Measurements from ENCODE around the gene PRPF6. TPM values are rescaled to one million over a fixed set of nuclear protein-coding genes. Genes with fewer than 3 reads are reported as not detected.

PRPF6 gene
- polyA plus RNA-seq, 2 of the 4 experiments (the other 2 are of a cell fraction) = 42.8 to 47.2 TPM

GRCh38 chr20:64006490-64006889 lies 25.6 kb downstream of the PRPF6 start:
- POLR2A ChIA-PET = interaction anchor here (1.1 kb wide), 2 partner anchors 10 to 26 kb away, joined by 3 to 4 read pairs; no protein-coding TSS in a partner anchor
- TF ChIP-seq E2F6 (IDR thresholded peaks at IDR 0.05; ENCODE audit: borderline replicate concordance, low read depth) (no peak), FOSB (CRISPR knock-in tag; IDR thresholded peaks at IDR 0.05) (no peak), SREBF2 (IDR thresholded peaks at IDR 0.05) (no peak), HOXB13 (CRISPR knock-in tag; IDR thresholded peaks at IDR 0.05; ENCODE audit: low read depth) (no peak), RNF2 (IDR thresholded peaks at IDR 0.05; ENCODE audit: borderline replicate concordance, low read depth) (no peak), USF2 (IDR thresholded peaks at IDR 0.05) (no peak), CBX8 (IDR thresholded peaks at IDR 0.05) (no peak), PHF8 (IDR thresholded peaks at IDR 0.05; ENCODE audit: borderline replicate concordance, low read depth) (no peak), ESRRA (IDR thresholded peaks at IDR 0.05; ENCODE audit: borderline replicate concordance, low read length) (no peak), ZSCAN20 (CRISPR knock-in tag; IDR thresholded peaks at IDR 0.05) (no peak), ZNF302 (CRISPR knock-in tag; IDR thresholded peaks at IDR 0.05) (no peak), BCL3 (IDR thresholded peaks at IDR 0.05) (no peak), MAZ (IDR thresholded peaks at IDR 0.05; ENCODE audit: borderline replicate concordance, low read depth, low read length) (no peak), JUN (IDR thresholded peaks at IDR 0.05) (no peak), ZFP36 (IDR thresholded peaks at IDR 0.05; ENCODE audit: borderline replicate concordance, partially characterized antibody) (no peak), RARB (CRISPR knock-in tag; IDR thresholded peaks at IDR 0.05) (no peak)
- CTCF ChIA-PET = interaction anchor here (1.0 to 4.3 kb wide), 4 partner anchors 11 to 32 kb away, joined by 3 to 22 read pairs (median 5); partner anchors contain the start of gene PRPF6
- H3K4me3 ChIP-seq = no peak overlapping the region
- FAIRE-seq (no peak), ATAC-seq (no peak), DNase-seq (ENCODE audit: low read depth in 1 of 2, low spot score in 1 of 2) (no peak)
- no peak overlapping the region for H3K4me2 ChIP-seq
- no peaks in the 10 kb centered on the region for H3K4me1 ChIP-seq
- WGBS (ENCODE audit: missing lambda C conversion rate) = 92% methylated on average over 10 of the region's 10 CpGs
- no peak overlapping the region for H3K27ac ChIP-seq
- 0 out of 3 replicates have a peak, but pooled peaks cover 6% of the 10 kb centered on the region for H3K9me3 ChIP-seq

GRCh38 chr20:64006902-64007301 lies 26.0 kb downstream of the PRPF6 start:
- ChIA-PET CTCF (interaction anchor here (1.0 to 4.3 kb wide), 5 partner anchors 11 to 33 kb away, joined by 3 to 22 read pairs (median 6); partner anchors contain the start of gene PRPF6), POLR2A (interaction anchor here (1.1 kb wide), 2 partner anchors 10 to 26 kb away, joined by 3 to 4 read pairs; no protein-coding TSS in a partner anchor)
- no peak overlapping the region for H3K27ac ChIP-seq
- TF ChIP-seq MAZ (IDR thresholded peaks at IDR 0.05; ENCODE audit: borderline replicate concordance, low read depth, low read length) (no peak), CBX2 (IDR thresholded peaks at IDR 0.05; ENCODE audit: borderline replicate concordance, low read depth) (no peak), FOSL2 (IDR thresholded peaks at IDR 0.05) (no peak), FOSL2 (CRISPR knock-in tag; IDR thresholded peaks at IDR 0.05) (no peak), ZFP36 (IDR thresholded peaks at IDR 0.05; ENCODE audit: borderline replicate concordance, partially characterized antibody) (no peak), ZNF302 (CRISPR knock-in tag; IDR thresholded peaks at IDR 0.05) (no peak), RFX5 (IDR thresholded peaks at IDR 0.05) (no peak), KDM1A (IDR thresholded peaks at IDR 0.05; ENCODE audit: low read depth) (no peak), POLR2A (IDR thresholded peaks at IDR 0.05; ENCODE audit: low read length) (no peak), REST (IDR thresholded peaks at IDR 0.05) (no peak), NR3C1 (IDR thresholded peaks at IDR 0.05) (no peak), NFE2L2 (conservative IDR thresholded peaks at IDR 0.05; ENCODE audit: low read length) (no peak), NPAS2 (CRISPR knock-in tag; IDR thresholded peaks at IDR 0.05; ENCODE audit: borderline replicate concordance) (no peak), RARB (CRISPR knock-in tag; IDR thresholded peaks at IDR 0.05) (no peak), RAD21 (conservative IDR thresholded peaks at IDR 0.05 in 1 of 2, IDR thresholded peaks at IDR 0.05 in 1 of 2) (no peak), MYC (IDR thresholded peaks at IDR 0.05; ENCODE audit: borderline replicate concordance, low read length) (no peak), CBX8 (IDR thresholded peaks at IDR 0.05) (no peak), HEYL (CRISPR knock-in tag; IDR thresholded peaks at IDR 0.05) (no peak), ELK1 (IDR thresholded peaks at IDR 0.05; ENCODE audit: low read depth, low read length) (no peak), CHD2 (IDR thresholded peaks at IDR 0.05; ENCODE audit: low read length, partially characterized antibody) (no peak)
- 94% methylated on average over 3 of the region's 3 CpGs for WGBS (ENCODE audit: missing lambda C conversion rate)
- H3K4me2 ChIP-seq = no peak overlapping the region
- FAIRE-seq (no peak), DNase-seq (ENCODE audit: low read depth in 1 of 2, low spot score in 1 of 2) (no peak), ATAC-seq (no peak)
- no peaks in the 10 kb centered on the region for H3K4me1 ChIP-seq
- 0 out of 3 replicates have a peak, but pooled peaks cover 6% of the 10 kb centered on the region for H3K9me3 ChIP-seq
- H3K4me3 ChIP-seq = no peak overlapping the region
